Measurements from ENCODE around the gene GLCCI1. TPM values are rescaled to one million over a fixed set of nuclear protein-coding genes. Genes with fewer than 3 reads are reported as not detected.

GLCCI1 gene
- total and polyA plus RNA-seq, 2 of the 13 experiments (the other 11 are each of a cell fraction or from before 2014, with no cell fraction given) = 1.3 to 1.7 TPM

GRCh38 chr7:8131694-8132605 is 163.4 kb downstream of the GLCCI1 start:
- in situ Hi-C loops (cut with HindIII; ENCODE audit: extremely low pct_ligation_motif_present, low pct_unique_long_range_greater_than_20kb) (no loop called here), intact Hi-C loops (cut with micrococcal nuclease; ENCODE audit: unreplicated experiment) (no loop called here)
- Histone ChIP-seq H3K27me3 (ENCODE audit: control insufficient read depth in 1 of 2, insufficient read depth in 2 of 2, low read length in 2 of 2) (no peaks in the 10 kb centered on the region; a peak in 1 of 5 replicates), H3K4me1 (ENCODE audit: insufficient read depth, low read length) (peaks cover 5% of the 10 kb centered on the region), H3K27ac (ENCODE audit: extremely low read length, insufficient read depth, low read length) (no peak overlapping the region), H2AFZ (ENCODE audit: low read length) (no peak overlapping the region), H3K4me2 (ENCODE audit: low read depth, low read length) (no peak overlapping the region), H4K20me1 (ENCODE audit: insufficient read depth, low read length) (no peaks in the 10 kb centered on the region), H3K36me3 (replicated peaks in 1 of 2; ENCODE audit: control insufficient read depth in 1 of 2, insufficient read depth in 2 of 2, low read length in 2 of 2) (no peaks in the 10 kb centered on the region), H3K9ac (ENCODE audit: insufficient read depth, low read depth, low read length) (no peak overlapping the region), H3K9me3 (ENCODE audit: low read length) (no peaks in the 10 kb centered on the region), H3K79me2 (ENCODE audit: insufficient read depth, low read length) (no peaks in the 10 kb centered on the region), H3K4me3 (replicated peaks in 1 of 3; ENCODE audit: insufficient read depth in 1 of 3, low read depth in 2 of 3, low read length in 3 of 3) (no peak overlapping the region)
- WGBS (ENCODE audit: low lambda C conversion rate) = 18% methylated on average over 5 of the region's 5 CpGs
- no peak for ATAC-seq
- CTCF ChIA-PET (ENCODE audit: low intra/inter-chr PET ratio, low total read pairs) = no interaction called here
- POLR2A ChIA-PET = no interaction called here
- FAIRE-seq = no peak
- no peak for DNase-seq (ENCODE audit: low spot score)
- no TSS peak for BruUV-seq (replicated peaks)
- TF ChIP-seq, protein P1, sequence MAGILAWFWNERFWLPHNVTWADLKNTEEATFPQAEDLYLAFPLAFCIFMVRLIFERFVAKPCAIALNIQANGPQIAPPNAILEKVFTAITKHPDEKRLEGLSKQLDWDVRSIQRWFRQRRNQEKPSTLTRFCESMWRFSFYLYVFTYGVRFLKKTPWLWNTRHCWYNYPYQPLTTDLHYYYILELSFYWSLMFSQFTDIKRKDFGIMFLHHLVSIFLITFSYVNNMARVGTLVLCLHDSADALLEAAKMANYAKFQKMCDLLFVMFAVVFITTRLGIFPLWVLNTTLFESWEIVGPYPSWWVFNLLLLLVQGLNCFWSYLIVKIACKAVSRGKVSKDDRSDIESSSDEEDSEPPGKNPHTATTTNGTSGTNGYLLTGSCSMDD (CRISPR knock-in tag; IDR thresholded peaks at IDR 0.05) = no peak
- TF ChIP-seq ZMAT3 (CRISPR knock-in tag; conservative IDR thresholded peaks at IDR 0.05) (no peak), MBNL3 (CRISPR knock-in tag; conservative IDR thresholded peaks at IDR 0.05) (no peak), ZSCAN21 (CRISPR knock-in tag; IDR thresholded peaks at IDR 0.05; ENCODE audit: borderline replicate concordance) (no peak), ZNF780A (CRISPR knock-in tag; IDR thresholded peaks at IDR 0.05) (no peak), CTCF (CRISPR knock-in tag; IDR thresholded peaks at IDR 0.05) (no peak), ZNF776 (CRISPR knock-in tag; IDR thresholded peaks at IDR 0.05) (no peak), KLF15 (CRISPR knock-in tag; IDR thresholded peaks at IDR 0.05; ENCODE audit: borderline replicate concordance) (no peak), ZZZ3 (CRISPR knock-in tag; IDR thresholded peaks at IDR 0.05; ENCODE audit: borderline replicate concordance) (no peak), RFX5 (IDR thresholded peaks at IDR 0.05; ENCODE audit: low read depth, low read length) (no peak)
- TF ChIP-seq, protein P2, sequence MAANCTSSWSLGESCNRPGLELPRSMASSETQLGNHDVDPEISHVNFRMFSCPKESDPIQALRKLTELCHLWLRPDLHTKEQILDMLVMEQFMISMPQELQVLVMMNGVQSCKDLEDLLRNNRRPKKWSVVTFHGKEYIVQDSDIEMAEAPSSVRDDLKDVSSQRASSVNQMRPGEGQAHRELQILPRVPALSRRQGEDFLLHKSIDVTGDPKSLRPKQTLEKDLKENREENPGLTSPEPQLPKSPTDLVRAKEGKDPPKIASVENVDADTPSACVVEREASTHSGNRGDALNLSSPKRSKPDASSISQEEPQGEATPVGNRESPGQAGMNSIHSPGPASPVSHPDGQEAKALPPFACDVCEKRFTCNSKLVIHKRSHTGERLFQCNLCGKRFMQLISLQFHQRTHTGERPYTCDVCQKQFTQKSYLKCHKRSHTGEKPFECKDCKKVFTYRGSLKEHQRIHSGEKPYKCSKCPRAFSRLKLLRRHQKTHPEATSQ (CRISPR knock-in tag; IDR thresholded peaks at IDR 0.05; ENCODE audit: borderline replicate concordance) = no peak
